ENCODE data around the gene POU2AF1. TPM values are rescaled to one million over a fixed set of nuclear protein-coding genes. Genes with fewer than 3 reads are reported as not detected.

Gene POU2AF1
- total and polyA plus RNA-seq, 2 of the 8 experiments (the other 6 are each of a cell fraction or from before 2014, with no cell fraction given), result not detected

DNA sequence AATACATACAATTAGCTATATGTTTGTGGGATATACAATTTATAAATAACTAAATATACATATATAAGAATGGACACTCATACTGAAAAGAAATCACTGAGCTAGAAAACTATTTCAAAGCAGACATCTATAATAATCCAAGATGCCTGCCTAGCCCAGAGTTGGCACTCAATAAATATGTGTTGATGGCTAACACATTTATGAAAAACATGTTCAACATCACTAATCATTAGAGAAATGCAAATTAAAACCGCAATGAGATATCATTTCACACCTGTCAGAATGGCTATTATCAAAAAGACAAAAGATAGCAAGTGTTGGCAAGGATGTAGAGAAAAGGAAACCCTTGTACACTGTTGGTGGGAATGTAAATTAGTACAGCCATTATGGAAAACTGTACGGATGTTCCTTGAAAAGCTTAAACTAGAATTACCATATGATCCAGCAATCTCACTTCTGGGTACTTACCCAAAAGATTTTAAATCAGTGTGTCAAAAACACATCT, 29.8 kb downstream of the POU2AF1 start (continued):
- TF ChIP-seq ASH2L (IDR thresholded peaks at IDR 0.05; ENCODE audit: low read length) (no peak), MAFK (IDR thresholded peaks at IDR 0.05; ENCODE audit: low read depth, low read length) (no peak), TBP (IDR thresholded peaks at IDR 0.05; ENCODE audit: low read depth, low read length) (no peak), SUZ12 (IDR thresholded peaks at IDR 0.05; ENCODE audit: low read length) (no peak)

Data from H1 (cell line).